ENCODE results near the gene C9orf152. TPM values are rescaled to one million over a fixed set of nuclear protein-coding genes. Genes with fewer than 3 reads are reported as not detected.

The C9orf152 gene
- total RNA-seq, 1 donor from 2014 or later: not detected

- no peak for TF ChIP-seq CTCF (IDR thresholded peaks at IDR 0.05; ENCODE audit: unreplicated experiment)
- Mint-ChIP-seq H3K27me3 (no peaks in the 10 kb centered on the region), H3K36me3 (ENCODE audit: insufficient read depth) (peaks cover 3% of the 10 kb centered on the region), H3K4me1 (ENCODE audit: low read depth) (peaks cover 2% of the 10 kb centered on the region), H3K4me3 (ENCODE audit: low read depth) (no peak overlapping the region), H3K9me3 (ENCODE audit: low read depth) (no peaks in the 10 kb centered on the region), H3K27ac (no peak overlapping the region)
- no peak for DNase-seq (ENCODE audit: low spot score, unreplicated experiment)
Measured at GRCh38 chr9:110156902-110157301, 51.1 kb downstream of the C9orf152 start.

GRCh38 chr9:110156416-110156815 lies 51.5 kb downstream of the C9orf152 start:
- Mint-ChIP-seq H3K4me3 (ENCODE audit: low read depth) (no peak overlapping the region), H3K4me1 (ENCODE audit: low read depth) (peaks cover 2% of the 10 kb centered on the region), H3K27me3 (no peaks in the 10 kb centered on the region), H3K27ac (no peak overlapping the region), H3K36me3 (ENCODE audit: insufficient read depth) (peaks cover 3% of the 10 kb centered on the region), H3K9me3 (ENCODE audit: low read depth) (no peaks in the 10 kb centered on the region)
- DNase-seq (ENCODE audit: low spot score, unreplicated experiment): no peak
- no peak for TF ChIP-seq CTCF (IDR thresholded peaks at IDR 0.05; ENCODE audit: unreplicated experiment)

GRCh38 chr9:110155751-110156150 lies 52.2 kb downstream of the C9orf152 start:
- Mint-ChIP-seq H3K27ac (no peak overlapping the region), H3K4me3 (ENCODE audit: low read depth) (no peak overlapping the region), H3K4me1 (ENCODE audit: low read depth) (peaks cover 2% of the 10 kb centered on the region), H3K9me3 (ENCODE audit: low read depth) (no peaks in the 10 kb centered on the region), H3K27me3 (no peaks in the 10 kb centered on the region), H3K36me3 (ENCODE audit: insufficient read depth) (peaks cover under 1% of the 10 kb centered on the region)
- no peak for DNase-seq (ENCODE audit: low spot score, unreplicated experiment)
- no peak for TF ChIP-seq CTCF (IDR thresholded peaks at IDR 0.05; ENCODE audit: unreplicated experiment)

- no peak overlapping the region for H3K4me3 Mint-ChIP-seq (ENCODE audit: low read depth)
- no peak for TF ChIP-seq CTCF (IDR thresholded peaks at IDR 0.05; ENCODE audit: unreplicated experiment)
- H3K4me1 Mint-ChIP-seq (ENCODE audit: low read depth): peaks cover 2% of the 10 kb centered on the region
- H3K27ac Mint-ChIP-seq: no peak overlapping the region
- no peaks in the 10 kb centered on the region for H3K27me3 Mint-ChIP-seq
- peaks cover 4% of the 10 kb centered on the region for H3K36me3 Mint-ChIP-seq (ENCODE audit: insufficient read depth)
- no peak for DNase-seq (ENCODE audit: low spot score, unreplicated experiment)
- peaks cover 9% of the 10 kb centered on the region for H3K9me3 Mint-ChIP-seq (ENCODE audit: low read depth)
Measured at GRCh38 chr9:110153431-110153830, 54.5 kb downstream of the C9orf152 start.

- no peaks in the 10 kb centered on the region for H3K4me1 Mint-ChIP-seq (ENCODE audit: low read depth)
- no peak overlapping the region for H3K4me3 Mint-ChIP-seq (ENCODE audit: low read depth)
- H3K27me3 Mint-ChIP-seq: no peaks in the 10 kb centered on the region
- TF ChIP-seq CTCF (IDR thresholded peaks at IDR 0.05; ENCODE audit: unreplicated experiment): peak; percentile 86
- H3K36me3 Mint-ChIP-seq (ENCODE audit: insufficient read depth): peaks cover 4% of the 10 kb centered on the region
- H3K27ac Mint-ChIP-seq: no peak overlapping the region
- peak; percentile 16 for DNase-seq (ENCODE audit: low spot score, unreplicated experiment)
- H3K9me3 Mint-ChIP-seq (ENCODE audit: low read depth): peaks cover 9% of the 10 kb centered on the region
Measured at GRCh38 chr9:110152704-110153374, 55.1 kb downstream of the C9orf152 start.

Other genes starting within 250 kb of the C9orf152 start
- gene TXN, start 48.3 kb upstream of the C9orf152 start, total RNA-seq: 130 and 137 TPM in 2 replicates
- not detected in 2 replicates for gene TXNDC8, start 129.7 kb upstream of the C9orf152 start, total RNA-seq